Measurements from ENCODE around the gene CREB5. TPM values are rescaled to one million over a fixed set of nuclear protein-coding genes. Genes with fewer than 3 reads are reported as not detected.
A peak's percentile ranks its signal among the peaks of the same experiment; 100 is the strongest.

Gene CREB5
- total RNA-seq, 3 donors from 2014 or later, result 17.3 to 19.7 (median 18.0) TPM

GRCh38 chr7:28478656-28479055, 66.3 kb downstream of the CREB5 start:
- Histone ChIP-seq H3K36me3 (no peaks in the 10 kb centered on the region), H3K9me3 (no peaks in the 10 kb centered on the region), H3K4me1 (no peaks in the 10 kb centered on the region), H3K27me3 (no peaks in the 10 kb centered on the region), H3K4me3 (no peak overlapping the region), H3K27ac (no peak overlapping the region)
- no peak for DNase-seq (ENCODE audit: low spot score in 2 of 2)
- TF ChIP-seq CTCF (IDR thresholded peaks at IDR 0.05), result no peak
- no peak for TF ChIP-seq POLR2AphosphoS5 (IDR thresholded peaks at IDR 0.05)
- no peak for TF ChIP-seq POLR2A (IDR thresholded peaks at IDR 0.05)
- intact Hi-C loops (cut with DNase I; ENCODE audit: low total_unique reads), result no loop called here

- H3K36me3 ChIP-seq, result no peaks in the 10 kb centered on the region
- TF ChIP-seq CTCF (IDR thresholded peaks at IDR 0.05), result no peak
- no peak for TF ChIP-seq POLR2AphosphoS5 (IDR thresholded peaks at IDR 0.05)
- no peak for TF ChIP-seq POLR2A (IDR thresholded peaks at IDR 0.05)
- intact Hi-C loops (cut with DNase I; ENCODE audit: low total_unique reads), result no loop called here
- DNase-seq (ENCODE audit: low spot score in 2 of 2), result no peak
- no peaks in the 10 kb centered on the region for H3K9me3 ChIP-seq
- no peaks in the 10 kb centered on the region for H3K27me3 ChIP-seq
- no peak overlapping the region for H3K4me3 ChIP-seq
- H3K27ac ChIP-seq, result no peak overlapping the region
- no peaks in the 10 kb centered on the region for H3K4me1 ChIP-seq
Measured at GRCh38 chr7:28479507-28479947, 67.2 kb downstream of the CREB5 start.

- Histone ChIP-seq H3K27me3 (no peaks in the 10 kb centered on the region), H3K4me1 (no peaks in the 10 kb centered on the region), H3K27ac (no peak overlapping the region), H3K36me3 (no peaks in the 10 kb centered on the region), H3K4me3 (no peak overlapping the region), H3K9me3 (no peaks in the 10 kb centered on the region)
- TF ChIP-seq CTCF (IDR thresholded peaks at IDR 0.05) (no peak), POLR2A (IDR thresholded peaks at IDR 0.05) (no peak), POLR2AphosphoS5 (IDR thresholded peaks at IDR 0.05) (no peak)
- intact Hi-C loops (cut with DNase I; ENCODE audit: low total_unique reads), result no loop called here
- no peak for DNase-seq (ENCODE audit: low spot score in 2 of 2)
Measured at GRCh38 chr7:28480595-28480994, 68.3 kb downstream of the CREB5 start.

- intact Hi-C loops (cut with DNase I; ENCODE audit: low total_unique reads), result no loop called here
- no peak for DNase-seq (ENCODE audit: low spot score in 2 of 2)
- TF ChIP-seq POLR2AphosphoS5 (IDR thresholded peaks at IDR 0.05) (no peak), POLR2A (IDR thresholded peaks at IDR 0.05) (no peak), CTCF (IDR thresholded peaks at IDR 0.05) (no peak)
Measured at GRCh38 chr7:28481091-28481926, 69.0 kb downstream of the CREB5 start.

GRCh38 chr7:28483112-28483511, 70.8 kb downstream of the CREB5 start:
- intact Hi-C loops (cut with DNase I; ENCODE audit: low total_unique reads), result no loop called here
- Histone ChIP-seq H3K4me1 (no peaks in the 10 kb centered on the region), H3K4me3 (no peak overlapping the region), H3K27ac (no peak overlapping the region), H3K9me3 (no peaks in the 10 kb centered on the region), H3K27me3 (no peaks in the 10 kb centered on the region), H3K36me3 (no peaks in the 10 kb centered on the region)
- TF ChIP-seq POLR2A (IDR thresholded peaks at IDR 0.05) (no peak), POLR2AphosphoS5 (IDR thresholded peaks at IDR 0.05) (no peak), CTCF (IDR thresholded peaks at IDR 0.05) (no peak)
- DNase-seq (ENCODE audit: low spot score in 2 of 2), result no peak

More at GRCh38 chr7:28481091-28481926, 69.0 kb downstream of the CREB5 start:
- Histone ChIP-seq H3K4me1 (no peaks in the 10 kb centered on the region), H3K4me3 (no peak overlapping the region), H3K27ac (peak overlapping the region in 1 of 2 donors; percentile 27), H3K9me3 (no peaks in the 10 kb centered on the region), H3K36me3 (no peaks in the 10 kb centered on the region), H3K27me3 (no peaks in the 10 kb centered on the region)

Data from breast epithelium (tissue), 4 donors.